Measurements from ENCODE around the gene PPA2.

Gene PPA2

DNA sequence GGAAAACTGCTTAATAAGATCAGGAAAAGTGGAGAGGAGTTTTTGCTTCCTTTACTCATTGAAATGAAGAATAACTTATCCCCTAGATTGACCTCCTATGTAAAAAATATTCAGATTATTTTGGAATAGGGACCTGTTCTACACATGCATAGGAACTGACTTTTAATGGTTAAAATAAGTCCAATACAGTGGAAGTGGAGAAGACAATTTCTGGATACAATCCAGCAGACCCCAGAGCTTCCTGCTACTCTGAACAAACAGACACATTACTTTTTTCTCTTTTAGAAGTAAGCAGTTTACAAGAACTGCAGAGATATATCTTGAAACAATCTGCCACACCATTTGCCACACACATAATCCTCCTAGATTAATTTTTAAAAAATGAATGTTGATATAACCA lies 129.7 kb downstream of the PPA2 start:
- no peak for DNase-seq (ENCODE audit: low read depth in 2 of 2)
- TF ChIP-seq, protein P1, sequence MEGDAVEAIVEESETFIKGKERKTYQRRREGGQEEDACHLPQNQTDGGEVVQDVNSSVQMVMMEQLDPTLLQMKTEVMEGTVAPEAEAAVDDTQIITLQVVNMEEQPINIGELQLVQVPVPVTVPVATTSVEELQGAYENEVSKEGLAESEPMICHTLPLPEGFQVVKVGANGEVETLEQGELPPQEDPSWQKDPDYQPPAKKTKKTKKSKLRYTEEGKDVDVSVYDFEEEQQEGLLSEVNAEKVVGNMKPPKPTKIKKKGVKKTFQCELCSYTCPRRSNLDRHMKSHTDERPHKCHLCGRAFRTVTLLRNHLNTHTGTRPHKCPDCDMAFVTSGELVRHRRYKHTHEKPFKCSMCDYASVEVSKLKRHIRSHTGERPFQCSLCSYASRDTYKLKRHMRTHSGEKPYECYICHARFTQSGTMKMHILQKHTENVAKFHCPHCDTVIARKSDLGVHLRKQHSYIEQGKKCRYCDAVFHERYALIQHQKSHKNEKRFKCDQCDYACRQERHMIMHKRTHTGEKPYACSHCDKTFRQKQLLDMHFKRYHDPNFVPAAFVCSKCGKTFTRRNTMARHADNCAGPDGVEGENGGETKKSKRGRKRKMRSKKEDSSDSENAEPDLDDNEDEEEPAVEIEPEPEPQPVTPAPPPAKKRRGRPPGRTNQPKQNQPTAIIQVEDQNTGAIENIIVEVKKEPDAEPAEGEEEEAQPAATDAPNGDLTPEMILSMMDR (IDR thresholded peaks at IDR 0.05; ENCODE audit: low read depth, low read length) = no peak
- H3K4me3 ChIP-seq (replicated peaks in 1 of 2; ENCODE audit: low read depth in 2 of 2, low read length in 2 of 2) = no peak overlapping the region

DNA sequence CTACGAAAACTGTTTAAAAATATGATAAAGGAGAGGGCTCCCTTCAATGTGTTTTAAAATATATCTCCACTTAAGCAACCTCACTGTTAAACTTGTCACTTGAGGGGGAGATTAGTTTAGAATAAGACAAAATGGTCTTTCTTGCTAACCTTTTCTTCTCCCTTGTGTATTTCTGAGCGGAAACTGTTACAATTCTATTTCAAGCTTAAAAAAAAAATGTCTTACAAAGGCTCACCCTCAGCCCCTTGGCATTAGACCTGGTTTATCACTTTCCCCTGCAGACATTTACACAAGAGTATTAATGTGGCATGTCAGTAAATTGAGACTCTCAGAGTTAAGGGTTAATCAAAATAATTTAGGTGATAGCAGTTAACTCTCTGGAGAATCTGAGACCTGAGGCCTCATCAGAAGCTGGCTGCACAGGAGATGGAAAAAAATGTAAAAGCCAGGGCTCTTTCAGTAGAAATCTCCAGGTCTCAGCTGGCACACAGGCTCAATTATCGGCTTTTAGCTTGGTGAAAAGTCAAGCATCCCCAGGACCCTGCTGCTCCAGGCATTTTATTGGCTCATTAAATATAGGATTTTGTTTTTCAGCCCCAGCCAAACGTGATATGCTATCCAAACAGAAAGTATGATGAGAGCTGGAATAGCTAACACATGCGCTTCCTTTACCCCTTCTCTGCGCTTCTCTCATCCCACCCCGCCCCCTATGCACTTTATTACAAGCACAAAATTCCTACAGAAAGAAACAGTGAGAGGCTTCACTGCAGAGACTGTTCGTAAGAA lies 130.5 kb downstream of the PPA2 start:
- DNase-seq (ENCODE audit: low read depth in 2 of 2) = peak; percentile 1 to 16
- H3K4me3 ChIP-seq (replicated peaks in 1 of 2; ENCODE audit: low read depth in 2 of 2, low read length in 2 of 2) = no peak overlapping the region
- TF ChIP-seq, protein P1 (IDR thresholded peaks at IDR 0.05; ENCODE audit: low read depth, low read length) = no peak

DNA sequence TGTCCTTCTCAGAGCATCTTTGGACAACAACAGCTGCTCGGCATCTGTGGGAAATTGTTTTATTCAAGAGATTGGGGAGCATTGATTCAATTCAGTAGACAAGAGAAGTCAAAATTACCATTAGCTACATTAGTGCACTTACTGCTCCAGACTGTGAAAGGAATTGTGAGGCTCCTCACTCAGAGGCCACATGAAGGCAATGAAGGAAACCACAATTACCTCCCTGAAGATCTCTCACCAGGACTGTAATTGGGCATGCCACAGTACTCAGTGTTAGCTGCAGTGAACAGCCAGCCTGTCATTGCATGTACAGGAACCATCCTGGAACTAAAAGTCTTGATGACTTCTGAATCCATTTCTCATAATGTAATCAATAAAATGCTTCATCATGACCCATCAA lies 144.8 kb downstream of the PPA2 start:
- no peak overlapping the region for H3K4me3 ChIP-seq (replicated peaks in 1 of 2; ENCODE audit: low read depth in 2 of 2, low read length in 2 of 2)
- TF ChIP-seq, protein P1 (IDR thresholded peaks at IDR 0.05; ENCODE audit: low read depth, low read length) = no peak

DNA sequence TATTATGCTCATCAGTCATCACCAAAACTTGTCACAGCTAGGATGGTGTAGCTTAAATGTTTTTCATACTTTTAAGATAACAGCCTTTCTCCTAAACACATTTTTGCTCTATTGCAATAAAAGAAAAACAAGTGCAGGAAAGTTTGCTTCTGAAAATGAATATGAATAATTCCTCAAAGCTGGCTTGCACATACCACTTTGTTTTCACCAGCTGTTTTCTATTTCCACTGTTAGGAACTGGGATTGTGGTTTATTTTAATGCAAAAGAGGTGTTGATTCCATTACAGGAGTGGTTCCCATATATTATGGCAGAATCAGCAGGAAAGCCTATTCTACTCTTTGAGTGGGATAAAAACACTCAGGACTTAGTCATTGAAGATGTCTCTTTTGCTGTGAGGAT lies 145.9 kb downstream of the PPA2 start:
- H3K4me3 ChIP-seq (replicated peaks in 1 of 2; ENCODE audit: low read depth in 2 of 2, low read length in 2 of 2) = no peak overlapping the region
- TF ChIP-seq, protein P1 (IDR thresholded peaks at IDR 0.05; ENCODE audit: low read depth, low read length) = no peak
- no peak for DNase-seq (ENCODE audit: low read depth in 2 of 2)

More for the DNA sequence above, 144.8 kb downstream of the PPA2 start:
- no peak for DNase-seq (ENCODE audit: low read depth in 2 of 2)

DNA sequence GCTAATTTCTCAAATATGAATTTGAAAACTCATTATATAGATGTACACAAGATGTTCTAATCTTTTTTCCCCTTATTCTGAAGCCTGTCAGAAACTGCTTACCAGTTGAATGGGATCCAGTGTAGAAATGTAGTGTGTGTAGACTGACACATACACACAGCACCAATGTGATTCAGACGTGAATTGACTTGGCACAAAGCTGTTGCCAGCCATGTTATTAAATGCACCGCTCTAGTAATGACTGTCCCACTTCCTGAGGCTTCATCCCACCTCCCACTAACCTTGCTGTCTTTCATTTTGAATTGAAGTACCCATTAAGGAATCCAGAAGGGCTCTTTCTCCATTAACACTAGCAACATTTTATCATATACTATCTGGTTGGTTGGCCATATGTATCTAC lies 146.6 kb downstream of the PPA2 start:
- no peak overlapping the region for H3K4me3 ChIP-seq (replicated peaks in 1 of 2; ENCODE audit: low read depth in 2 of 2, low read length in 2 of 2)
- TF ChIP-seq, protein P1 (IDR thresholded peaks at IDR 0.05; ENCODE audit: low read depth, low read length) = no peak
- DNase-seq (ENCODE audit: low read depth in 2 of 2) = no peak
